CD4-positive, alpha-beta T cell treated with Interleukin-2 at 100 ng/mL for 4 hours (primary cell): ENCODE measurements around the gene GLT6D1.

Experiments
- DNase-seq: peaks from one replicate; pipeline ENCODE4 v3.0.0-alpha.2; 2020; ENCODE audit warnings: low spot score

The GLT6D1 gene

GRCh38 chr9:135622415-135623020 is 16.8 kb downstream of the GLT6D1 start:
- no peak for DNase-seq

GRCh38 chr9:135620558-135620957 is 18.8 kb downstream of the GLT6D1 start:
- DNase-seq = no peak

DNA sequence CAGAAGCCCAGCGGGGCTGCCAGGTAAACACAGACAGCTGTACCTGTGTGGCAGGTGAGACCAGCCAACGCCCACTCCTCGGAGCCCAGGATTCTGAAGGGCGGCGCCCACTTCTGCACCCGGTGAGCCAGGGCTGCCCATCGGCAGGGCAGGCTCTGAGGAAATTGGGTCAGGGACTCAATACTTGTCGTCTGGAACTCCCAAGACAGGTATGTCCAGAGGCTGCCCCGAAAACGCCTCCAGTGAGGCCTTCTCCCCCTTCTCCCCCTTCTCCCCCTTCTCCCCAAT is 19.8 kb downstream of the GLT6D1 start:
- no peak for DNase-seq

DNA sequence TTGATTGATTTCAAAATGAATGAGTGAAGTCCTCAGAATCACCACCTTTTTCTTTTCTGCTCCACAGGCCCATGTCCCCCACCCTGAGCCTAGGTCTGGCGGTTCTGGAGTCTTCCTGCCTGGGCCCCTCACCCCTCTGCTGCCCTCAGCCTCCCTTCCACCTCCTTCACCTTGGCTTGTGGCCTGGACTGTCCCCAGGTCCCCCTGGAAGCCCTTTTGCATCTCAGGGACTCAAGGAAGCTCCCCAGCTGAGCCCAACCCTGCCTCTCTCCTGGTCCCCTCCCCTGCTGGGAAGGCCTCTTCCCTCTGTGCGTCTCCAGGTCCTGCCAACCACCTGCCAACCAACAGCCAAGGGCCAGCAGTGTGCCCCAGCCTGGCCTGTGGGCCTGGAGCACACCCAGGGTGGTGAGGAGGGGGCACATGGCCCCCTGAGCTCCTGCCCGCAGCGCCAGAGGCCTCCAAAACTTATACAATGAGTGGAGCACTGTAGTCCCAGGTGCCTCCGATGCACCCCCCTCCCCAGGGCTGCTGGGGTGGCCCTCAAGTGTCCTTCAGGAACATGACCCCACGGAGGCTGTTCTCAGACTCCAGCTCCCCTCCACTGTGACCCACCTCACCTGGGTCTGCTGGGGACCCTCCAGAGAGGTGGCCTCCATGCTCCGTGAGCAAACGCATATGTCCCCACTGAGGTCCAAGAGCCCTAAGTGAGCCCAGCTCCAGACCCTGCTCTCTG is 20.3 kb downstream of the GLT6D1 start:
- DNase-seq = no peak

DNA sequence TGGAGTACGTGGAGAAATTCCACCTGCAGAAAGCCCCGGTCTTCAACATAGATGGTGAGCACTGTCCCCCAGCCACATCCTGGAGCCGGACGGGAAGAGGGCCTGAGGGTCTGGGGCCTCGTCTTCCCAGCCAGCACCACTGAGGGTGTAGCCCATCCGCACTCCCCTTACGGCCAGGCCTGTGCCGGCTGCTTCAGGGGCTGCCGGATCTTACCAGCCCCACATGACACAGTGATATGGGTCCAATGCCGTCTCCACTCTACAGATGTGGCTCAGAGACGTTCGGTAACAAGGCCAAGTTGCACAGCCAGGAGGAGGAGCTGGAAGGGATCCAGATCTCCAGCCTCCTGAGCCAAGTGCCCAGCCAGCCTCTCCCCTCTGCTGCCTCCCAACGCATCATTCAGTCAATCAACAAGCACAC is 21.3 kb downstream of the GLT6D1 start:
- no peak for DNase-seq

DNA sequence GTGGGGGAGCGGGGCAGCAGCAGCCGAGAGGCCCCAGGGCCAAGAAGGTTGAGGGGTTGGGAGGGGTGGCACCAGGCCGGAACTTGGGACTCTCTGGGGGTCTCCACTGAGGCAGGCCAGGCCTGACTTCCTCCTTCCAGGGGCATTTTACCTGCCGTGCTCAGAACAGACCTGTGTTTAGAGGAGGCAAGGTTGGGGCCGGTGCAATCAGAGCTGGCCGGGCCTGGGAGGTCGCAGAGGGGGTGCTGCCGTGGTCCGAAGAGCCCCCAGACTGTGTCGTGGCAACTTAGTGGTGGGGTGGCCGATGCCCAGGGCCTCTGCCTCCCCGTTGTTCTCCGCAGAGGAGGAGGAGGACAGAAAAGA is 21.8 kb downstream of the GLT6D1 start:
- DNase-seq = no peak

DNA sequence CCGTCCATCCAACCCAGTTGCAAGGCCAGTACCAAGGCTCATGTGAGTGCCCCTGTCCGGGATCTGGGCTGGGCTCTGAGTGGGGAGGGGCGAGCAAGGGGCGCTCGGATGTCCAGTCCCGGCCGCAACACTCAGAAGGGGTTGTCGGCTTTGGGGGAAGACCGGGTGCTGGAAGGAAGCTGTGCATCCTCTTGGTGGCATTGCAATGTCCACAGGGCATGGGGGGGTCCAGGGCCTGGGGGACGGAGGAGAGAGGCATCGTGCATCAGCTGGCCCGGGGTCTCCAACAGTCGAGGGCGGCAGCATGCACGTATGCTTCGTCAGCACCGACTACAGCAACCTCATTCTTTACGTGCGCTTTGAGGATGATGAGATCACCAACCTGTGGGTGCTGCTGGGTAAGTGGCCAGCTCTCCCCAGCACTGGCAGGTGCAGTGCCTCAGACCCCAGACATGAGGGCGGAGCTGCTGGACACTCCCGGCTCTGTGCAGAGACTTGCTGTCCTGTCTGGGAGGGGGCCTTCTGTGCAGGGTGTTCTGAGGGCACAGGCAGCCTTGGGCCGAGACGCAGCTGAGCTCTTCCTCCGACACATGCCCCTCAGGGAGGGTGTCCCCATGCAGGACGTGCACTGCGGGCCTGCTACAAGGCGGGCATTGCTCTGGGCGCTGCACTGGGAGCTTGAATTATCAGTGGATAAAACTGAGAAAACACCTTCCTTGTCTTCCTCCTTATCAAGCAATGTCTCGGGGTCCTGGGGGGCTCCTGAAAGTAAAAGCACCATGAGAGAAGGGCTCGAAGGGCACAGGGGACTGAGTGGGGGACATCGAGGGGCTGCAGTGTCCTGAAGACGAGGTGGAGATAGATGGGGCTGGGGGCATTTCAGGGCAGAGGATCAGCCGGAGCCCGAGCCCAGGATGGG is 22.5 kb downstream of the GLT6D1 start:
- DNase-seq = no peak

GRCh38 chr9:135615666-135616618 is 23.4 kb downstream of the GLT6D1 start:
- no peak for DNase-seq

DNA sequence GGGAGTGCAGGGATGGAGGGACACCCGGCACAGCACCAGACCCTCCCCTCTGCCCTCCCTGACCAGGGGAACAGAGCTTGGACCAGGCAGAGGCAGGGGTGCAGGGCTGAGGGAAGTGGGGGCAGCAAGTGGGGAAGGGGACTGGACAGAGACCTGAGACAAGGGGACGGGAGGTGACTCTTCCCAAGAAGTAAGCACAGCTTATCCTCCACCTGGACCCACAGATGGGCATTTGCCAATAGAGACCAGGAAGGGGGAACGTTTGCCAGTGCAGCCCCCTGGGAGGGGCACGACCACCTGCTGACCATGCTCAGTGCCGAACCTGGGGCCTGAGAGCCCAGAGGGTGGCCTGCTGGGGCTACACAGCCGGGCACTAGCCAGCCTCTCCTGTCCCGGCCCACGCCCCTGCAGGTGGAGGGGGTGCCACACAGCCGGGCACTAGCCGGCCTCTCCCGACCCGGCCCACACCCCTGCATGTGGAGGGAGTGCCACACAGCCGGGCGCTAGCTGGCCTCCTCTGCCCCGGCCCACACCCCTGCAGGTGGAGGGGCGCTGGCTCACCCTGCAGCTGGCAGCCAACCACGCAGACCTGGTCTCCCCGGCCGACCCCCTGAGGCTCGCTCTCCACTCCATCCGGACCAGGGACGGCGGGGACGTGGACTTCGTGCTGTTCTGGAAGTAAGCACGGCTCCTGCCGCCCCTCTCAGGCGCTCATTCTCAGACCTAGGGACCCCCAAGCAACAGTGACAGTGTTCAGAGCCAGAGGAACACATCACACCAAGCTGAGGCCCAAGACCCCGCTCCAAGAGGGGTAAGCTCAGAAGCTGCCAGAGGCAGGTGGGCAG is 24.3 kb downstream of the GLT6D1 start:
- DNase-seq = no peak

GRCh38 chr9:135613946-135614805 is 25.2 kb downstream of the GLT6D1 start:
- no peak for DNase-seq

DNA sequence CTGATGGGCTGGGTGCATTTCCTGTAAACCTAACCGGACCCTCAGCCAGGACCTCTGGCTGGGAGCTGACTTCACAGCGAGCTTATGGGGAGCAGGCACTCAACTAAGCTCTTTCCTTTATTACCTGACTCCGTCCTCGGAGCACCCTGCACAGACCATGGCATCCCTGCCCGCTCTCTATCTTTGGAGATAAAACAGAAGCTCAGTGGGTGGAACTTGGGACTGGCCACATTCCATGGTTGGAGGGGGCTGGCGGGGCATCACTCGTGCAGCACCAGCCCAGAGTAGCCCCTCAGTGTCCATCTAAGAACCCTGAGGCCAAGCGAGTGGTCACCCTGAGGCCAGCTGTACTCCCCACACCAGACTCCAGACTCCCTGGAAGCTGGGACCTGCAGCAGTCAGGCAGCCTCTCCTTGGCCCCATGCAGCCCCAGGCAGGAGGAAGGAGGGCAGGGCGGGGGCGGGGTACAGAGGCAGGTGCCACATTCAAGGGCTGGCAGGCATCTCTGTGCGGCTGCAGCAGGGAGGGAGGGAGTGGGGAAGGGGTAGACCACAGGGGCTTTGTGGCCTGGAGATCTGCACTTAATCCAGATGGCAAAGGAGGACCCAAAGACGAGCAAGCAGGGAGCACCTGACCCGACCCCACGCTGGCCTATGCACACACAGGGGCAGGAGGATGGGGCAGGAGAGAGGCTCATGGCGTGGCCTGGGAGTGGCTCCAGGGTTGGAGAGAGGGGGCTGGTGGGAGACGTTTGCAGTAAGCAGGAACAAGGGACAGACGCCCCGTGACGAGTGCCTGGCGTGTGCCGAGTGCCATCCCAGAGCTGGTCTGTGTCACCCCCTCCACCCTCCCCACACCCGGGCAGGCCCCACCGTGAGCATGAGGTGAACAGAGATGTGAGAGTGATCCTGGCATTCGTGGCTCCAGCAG is 26.1 kb downstream of the GLT6D1 start:
- DNase-seq = no peak

DNA sequence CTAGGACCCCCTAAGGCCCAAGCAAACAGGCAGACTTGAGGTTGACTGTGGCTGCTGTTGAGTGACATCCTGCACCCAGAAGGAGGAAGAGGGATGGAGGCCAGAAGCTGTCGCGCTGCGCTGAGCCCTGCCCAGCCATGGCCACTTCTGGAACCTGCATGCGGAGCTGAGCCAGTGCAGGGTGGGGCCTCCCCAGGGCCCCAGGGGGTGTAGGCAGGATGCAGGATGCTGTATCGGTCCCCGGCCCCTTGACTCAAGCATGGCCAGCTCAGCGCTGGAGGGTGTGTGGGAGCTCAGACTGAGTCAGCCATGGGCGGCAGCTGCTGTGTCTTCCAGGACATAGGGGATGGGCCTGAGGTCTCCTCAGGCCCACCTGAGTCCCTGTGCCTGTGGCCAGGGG is 26.9 kb downstream of the GLT6D1 start:
- DNase-seq = no peak

DNA sequence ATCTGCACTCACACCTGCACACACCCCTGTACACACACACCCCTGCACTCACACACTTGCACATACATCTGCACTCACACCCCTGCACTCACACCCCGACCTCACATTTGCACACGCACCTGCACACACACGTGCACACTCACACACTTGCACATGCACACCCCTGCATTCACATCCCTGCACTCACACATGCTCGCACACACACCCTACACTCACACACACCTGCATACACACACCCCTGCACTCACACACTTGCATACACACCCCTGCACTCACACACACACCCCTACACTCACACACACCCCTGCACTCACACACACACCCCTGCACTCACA is 27.5 kb downstream of the GLT6D1 start:
- DNase-seq = no peak

DNA sequence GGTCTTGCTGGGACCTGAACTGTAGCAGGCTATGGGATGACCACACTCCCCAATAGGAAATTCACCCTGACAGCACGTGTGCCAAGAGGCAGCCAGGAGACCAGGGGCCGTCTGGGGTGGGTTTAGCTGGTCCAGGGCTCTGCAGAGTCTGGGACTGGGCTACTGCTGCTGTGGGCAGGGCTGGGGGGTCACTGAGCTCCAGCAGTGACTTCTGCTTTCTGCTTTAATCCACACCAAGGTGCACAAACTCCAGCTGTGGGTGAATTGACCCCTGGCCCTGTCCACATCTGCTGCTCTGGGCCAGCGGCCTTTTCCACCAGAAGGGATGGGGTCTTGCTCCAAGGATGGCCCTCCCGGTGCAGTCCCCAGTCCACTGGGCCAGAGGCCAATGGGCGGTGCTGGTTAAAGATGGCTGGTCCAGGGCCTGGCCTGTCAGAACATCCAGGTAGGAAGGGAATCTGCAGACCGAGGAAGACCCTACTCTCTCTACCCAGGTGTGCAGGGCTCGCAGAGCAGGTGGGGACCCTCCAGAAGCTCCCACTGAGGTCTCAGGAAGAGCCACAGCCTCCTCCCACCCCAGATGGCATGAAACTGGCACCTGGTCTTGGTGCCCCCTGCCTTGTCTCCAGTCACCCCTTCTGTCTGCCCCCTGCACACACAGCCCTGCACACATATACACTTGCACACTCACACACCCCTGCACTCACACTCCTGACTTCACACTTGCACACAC is 28.0 kb downstream of the GLT6D1 start:
- DNase-seq = no peak

- DNase-seq = no peak
Observed at GRCh38 chr9:135610290-135611141, 28.8 kb downstream of the GLT6D1 start.

GRCh38 chr9:135609366-135609955 is 29.9 kb downstream of the GLT6D1 start:
- DNase-seq = no peak

DNA sequence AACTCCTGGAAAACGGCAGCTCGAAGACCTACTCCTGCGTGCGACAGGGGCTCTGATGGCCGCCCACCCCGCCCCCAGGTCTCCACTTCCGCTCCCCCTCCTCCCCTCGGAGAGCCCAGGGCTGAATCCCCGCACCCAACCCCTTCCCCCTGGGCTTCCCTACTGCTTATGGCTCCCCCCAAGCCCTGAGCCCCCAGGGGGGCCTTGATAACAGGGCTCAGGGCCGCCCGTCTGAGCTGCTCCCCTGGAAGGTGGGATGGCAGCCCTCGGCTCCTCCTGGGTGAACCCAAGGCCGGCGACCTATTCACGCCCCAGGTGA is 30.4 kb downstream of the GLT6D1 start:
- no peak for DNase-seq
